Activated CD4-positive, alpha-beta memory T cell treated with anti-CD3 and anti-CD28 coated beads for 36 hours (primary cell): ENCODE data around the gene CDC14B. TPM values are rescaled to one million over a fixed set of nuclear protein-coding genes. Genes with fewer than 3 reads are reported as not detected.
A peak's percentile ranks its signal among the peaks of the same experiment; 100 is the strongest.

Experiments
- CTCF ChIA-PET: fragments of 350-600 bp; sonication (Branson Sonifier 250); formaldehyde crosslinking; loops from one replicate; lab custom pipeline; 2021; ENCODE audit warnings: antibody characterized with exemption, inconsistent platforms; lab: Charles Lee
- POLR2A ChIA-PET: fragments of 350-600 bp; sonication (Branson Sonifier 250); formaldehyde crosslinking; loops from one replicate; lab custom pipeline; 2021; ENCODE audit warnings: antibody characterized with exemption; lab: Charles Lee
- DNase-seq: peaks from one replicate; pipeline ENCODE4 v3.0.0-alpha.2; 2020
- H3K27ac Mint-ChIP-seq: one replicate; pipeline ENCODE4 v1.8.0; 2021; ENCODE audit warnings: mixed read lengths
- H3K27me3 Mint-ChIP-seq: one replicate; pipeline ENCODE4 v1.8.0; 2021; ENCODE audit warnings: mixed read lengths
- H3K36me3 Mint-ChIP-seq: one replicate; pipeline ENCODE4 v1.8.0; 2021; ENCODE audit warnings: mixed read lengths
- H3K4me1 Mint-ChIP-seq: one replicate; pipeline ENCODE4 v1.8.0; 2021; ENCODE audit warnings: low read depth, mixed read lengths
- H3K4me3 Mint-ChIP-seq: one replicate; pipeline ENCODE4 v1.8.0; 2021; ENCODE audit warnings: mild to moderate bottlenecking, mixed read lengths
- H3K9me3 Mint-ChIP-seq: one replicate; pipeline ENCODE4 v1.8.0; 2021; ENCODE audit warnings: mixed read lengths
- intact Hi-C: fragments of 100-400 bp; cut with micrococcal nuclease; formaldehyde crosslinking; loops from one replicate; pipeline ENCODE4 v1.15.1; 2023
- total RNA-seq, 2 experiments: library from RNA; stranded (reverse); gene quantifications; one replicate each; pipeline ENCODE4 v1.2.3, GENCODE V29; 2021

CDC14B gene
- total RNA-seq, 2 experiments from 2014 or later, result 2.3 to 2.8 TPM

GRCh38 chr9:96493757-96494156 is 125.9 kb downstream of the CDC14B start:
- intact Hi-C loops, result no loop called here
- Mint-ChIP-seq H3K36me3 (peaks cover 20% of the 10 kb centered on the region), H3K9me3 (no peaks in the 10 kb centered on the region), H3K4me3 (no peak overlapping the region), H3K27me3 (no peaks in the 10 kb centered on the region), H3K27ac (no peak overlapping the region), H3K4me1 (peaks cover 13% of the 10 kb centered on the region)
- DNase-seq, result no peak
- CTCF ChIA-PET, result no interaction called here
- POLR2A ChIA-PET, result no interaction called here

GRCh38 chr9:96492993-96493531 is 126.6 kb downstream of the CDC14B start:
- ChIA-PET POLR2A (no interaction called here), CTCF (interaction anchor here (1.9 kb wide), 1 partner anchor 74 kb away, joined by 7 read pairs; no protein-coding TSS in a partner anchor)
- Mint-ChIP-seq H3K4me3 (no peak overlapping the region), H3K36me3 (peaks cover 27% of the 10 kb centered on the region), H3K27me3 (no peaks in the 10 kb centered on the region), H3K4me1 (peaks cover 13% of the 10 kb centered on the region), H3K27ac (no peak overlapping the region), H3K9me3 (no peaks in the 10 kb centered on the region)
- intact Hi-C loops, result no loop called here
- DNase-seq, result no peak

GRCh38 chr9:96491880-96492525 is 127.6 kb downstream of the CDC14B start:
- ChIA-PET POLR2A (interaction anchor here (1.1 to 2.2 kb wide), 2 partner anchors 13 to 74 kb away, joined by 3 to 9 read pairs; no protein-coding TSS in a partner anchor), CTCF (interaction anchor here (0.7 to 1.9 kb wide), 4 partner anchors 14 to 175 kb away, joined by 3 to 7 read pairs (median 3); no protein-coding TSS in a partner anchor)
- Mint-ChIP-seq H3K9me3 (no peaks in the 10 kb centered on the region), H3K4me1 (peaks cover 13% of the 10 kb centered on the region), H3K36me3 (peaks cover 31% of the 10 kb centered on the region), H3K4me3 (peak overlapping the region; percentile 42), H3K27ac (peak overlapping the region; percentile 80), H3K27me3 (no peaks in the 10 kb centered on the region)
- intact Hi-C loops, result loop anchor here (1.0 kb wide), 1 partner anchor 13 kb away; no protein-coding TSS in a partner anchor
- no peak for DNase-seq

GRCh38 chr9:96491079-96491879 is 128.4 kb downstream of the CDC14B start:
- Mint-ChIP-seq H3K4me3 (peak overlapping the region; percentile 42), H3K36me3 (peaks cover 35% of the 10 kb centered on the region), H3K9me3 (no peaks in the 10 kb centered on the region), H3K27ac (peak overlapping the region; percentile 80), H3K4me1 (peaks cover 13% of the 10 kb centered on the region), H3K27me3 (no peaks in the 10 kb centered on the region)
- intact Hi-C loops, result loop anchor here (1.0 kb wide), 1 partner anchor 12 kb away; no protein-coding TSS in a partner anchor
- ChIA-PET POLR2A (interaction anchor here (1.1 to 2.2 kb wide), 2 partner anchors 13 to 75 kb away, joined by 3 to 9 read pairs; no protein-coding TSS in a partner anchor), CTCF (interaction anchor here (0.7 to 1.9 kb wide), 4 partner anchors 13 to 175 kb away, joined by 3 to 7 read pairs (median 3); no protein-coding TSS in a partner anchor)
- peak; percentile 68 for DNase-seq

GRCh38 chr9:96490534-96491078 is 129.0 kb downstream of the CDC14B start:
- Mint-ChIP-seq H3K27ac (no peak overlapping the region), H3K36me3 (peaks cover 39% of the 10 kb centered on the region)
- intact Hi-C loops, result loop anchor here (1.0 kb wide), 1 partner anchor 11 kb away; no protein-coding TSS in a partner anchor

GRCh38 chr9:96489482-96489979 is 130.1 kb downstream of the CDC14B start:
- H3K4me3 Mint-ChIP-seq, result no peak overlapping the region
- peaks cover 25% of the 10 kb centered on the region for H3K4me1 Mint-ChIP-seq
- H3K27me3 Mint-ChIP-seq, result no peaks in the 10 kb centered on the region
- CTCF ChIA-PET, result no interaction called here
- no peak for DNase-seq
- H3K27ac Mint-ChIP-seq, result no peak overlapping the region
- intact Hi-C loops, result no loop called here
- peaks cover 46% of the 10 kb centered on the region for H3K36me3 Mint-ChIP-seq
- POLR2A ChIA-PET, result no interaction called here
- H3K9me3 Mint-ChIP-seq, result no peaks in the 10 kb centered on the region

More at GRCh38 chr9:96490534-96491078, 129.0 kb downstream of the CDC14B start:
- DNase-seq, result no peak
- H3K9me3 Mint-ChIP-seq, result no peaks in the 10 kb centered on the region
- H3K27me3 Mint-ChIP-seq, result no peaks in the 10 kb centered on the region
- CTCF ChIA-PET, result interaction anchor here (1.2 kb wide), 1 partner anchor 49 kb away, joined by 3 read pairs; no protein-coding TSS in a partner anchor
- POLR2A ChIA-PET, result interaction anchor here (2.2 kb wide), 1 partner anchor 12 kb away, joined by 9 read pairs; no protein-coding TSS in a partner anchor
- H3K4me3 Mint-ChIP-seq, result no peak overlapping the region
- H3K4me1 Mint-ChIP-seq, result peaks cover 16% of the 10 kb centered on the region

- no peaks in the 10 kb centered on the region for H3K27me3 Mint-ChIP-seq
- intact Hi-C loops, result no loop called here
- DNase-seq, result no peak
- H3K4me1 Mint-ChIP-seq, result peaks cover 39% of the 10 kb centered on the region
- no peak overlapping the region for H3K27ac Mint-ChIP-seq
- CTCF ChIA-PET, result interaction anchor here (1.1 kb wide), 1 partner anchor 9 kb away, joined by 3 read pairs; no protein-coding TSS in a partner anchor
- no peak overlapping the region for H3K4me3 Mint-ChIP-seq
- peaks cover 51% of the 10 kb centered on the region for H3K36me3 Mint-ChIP-seq
- no peaks in the 10 kb centered on the region for H3K9me3 Mint-ChIP-seq
- POLR2A ChIA-PET, result no interaction called here
Observed at GRCh38 chr9:96487949-96488348, 131.7 kb downstream of the CDC14B start.

- no peaks in the 10 kb centered on the region for H3K27me3 Mint-ChIP-seq
- no peak for DNase-seq
- H3K27ac Mint-ChIP-seq, result no peak overlapping the region
- no peaks in the 10 kb centered on the region for H3K9me3 Mint-ChIP-seq
- peaks cover 47% of the 10 kb centered on the region for H3K4me1 Mint-ChIP-seq
- ChIA-PET POLR2A (no interaction called here), CTCF (interaction anchor here (1.1 kb wide), 1 partner anchor 9 kb away, joined by 3 read pairs; no protein-coding TSS in a partner anchor)
- intact Hi-C loops, result no loop called here
- H3K4me3 Mint-ChIP-seq, result no peak overlapping the region
- peaks cover 59% of the 10 kb centered on the region for H3K36me3 Mint-ChIP-seq
Observed at GRCh38 chr9:96487029-96487396, 132.6 kb downstream of the CDC14B start.

- POLR2A ChIA-PET, result interaction anchor here (0.6 to 1.0 kb wide), 2 partner anchors 9 to 223 kb away, joined by 3 read pairs; no protein-coding TSS in a partner anchor
Observed at GRCh38 chr9:96486386-96487028, 133.1 kb downstream of the CDC14B start.

GRCh38 chr9:96485280-96485679 is 134.4 kb downstream of the CDC14B start:
- intact Hi-C loops, result loop anchor here (2.0 kb wide), 2 partner anchors 34 to 66 kb away; partner anchors contain the start of genes HABP4 and ZNF367
- Mint-ChIP-seq H3K36me3 (peaks cover 50% of the 10 kb centered on the region), H3K4me3 (no peak overlapping the region), H3K4me1 (peaks cover 38% of the 10 kb centered on the region), H3K27me3 (no peaks in the 10 kb centered on the region), H3K9me3 (no peaks in the 10 kb centered on the region), H3K27ac (peak overlapping the region; percentile 72)
- CTCF ChIA-PET, result interaction anchor here (0.6 to 1.0 kb wide), 2 partner anchors 10 to 81 kb away, joined by 3 read pairs; no protein-coding TSS in a partner anchor
- DNase-seq, result no peak
- POLR2A ChIA-PET, result no interaction called here

More at GRCh38 chr9:96486386-96487028, 133.1 kb downstream of the CDC14B start:
- Mint-ChIP-seq H3K4me3 (no peak overlapping the region), H3K9me3 (no peaks in the 10 kb centered on the region), H3K27me3 (no peaks in the 10 kb centered on the region), H3K36me3 (peaks cover 57% of the 10 kb centered on the region), H3K4me1 (peaks cover 42% of the 10 kb centered on the region), H3K27ac (no peak overlapping the region)
- intact Hi-C loops, result no loop called here
- no peak for DNase-seq
- CTCF ChIA-PET, result interaction anchor here (0.7 to 1.1 kb wide), 2 partner anchors 8 to 95 kb away, joined by 3 read pairs; no protein-coding TSS in a partner anchor
